ENCODE measurements around the gene SLC25A11.

SLC25A11 gene

GRCh38 chr17:4965311-4965986 lies 25.6 kb upstream of the SLC25A11 start:
- DNase-seq: no peak

DNA sequence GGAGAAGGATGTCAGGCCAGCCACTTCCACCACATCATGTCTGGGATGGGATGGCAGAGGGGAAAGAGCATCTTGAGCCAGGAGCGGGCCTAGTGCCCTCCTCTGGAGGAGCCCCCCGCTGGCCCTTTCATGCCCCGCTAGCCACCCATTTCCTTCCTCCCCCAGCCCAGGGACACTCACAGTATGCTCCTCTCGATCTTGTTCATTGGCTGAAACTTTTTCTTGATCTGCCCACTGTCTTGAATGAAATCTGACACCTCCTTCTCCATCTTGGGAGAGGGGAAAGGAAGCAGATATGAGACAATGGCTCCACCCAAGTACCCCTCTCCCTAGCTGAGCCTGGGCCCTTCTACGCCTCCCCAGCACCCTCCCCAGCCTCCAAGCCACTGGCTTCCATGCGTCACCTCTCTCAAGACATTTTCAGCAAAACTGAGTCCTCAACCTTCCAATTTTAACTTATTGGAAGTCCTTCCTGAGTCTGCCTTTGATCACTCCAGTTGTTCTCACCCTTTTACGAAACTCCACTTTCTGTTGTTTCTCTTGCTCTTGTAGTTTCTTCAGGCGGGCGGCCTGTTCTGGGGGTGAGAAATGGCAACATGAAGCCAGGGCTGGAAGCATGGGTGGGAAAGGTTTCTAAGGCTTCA lies 20.6 kb upstream of the SLC25A11 start:
- DNase-seq: no peak

DNA sequence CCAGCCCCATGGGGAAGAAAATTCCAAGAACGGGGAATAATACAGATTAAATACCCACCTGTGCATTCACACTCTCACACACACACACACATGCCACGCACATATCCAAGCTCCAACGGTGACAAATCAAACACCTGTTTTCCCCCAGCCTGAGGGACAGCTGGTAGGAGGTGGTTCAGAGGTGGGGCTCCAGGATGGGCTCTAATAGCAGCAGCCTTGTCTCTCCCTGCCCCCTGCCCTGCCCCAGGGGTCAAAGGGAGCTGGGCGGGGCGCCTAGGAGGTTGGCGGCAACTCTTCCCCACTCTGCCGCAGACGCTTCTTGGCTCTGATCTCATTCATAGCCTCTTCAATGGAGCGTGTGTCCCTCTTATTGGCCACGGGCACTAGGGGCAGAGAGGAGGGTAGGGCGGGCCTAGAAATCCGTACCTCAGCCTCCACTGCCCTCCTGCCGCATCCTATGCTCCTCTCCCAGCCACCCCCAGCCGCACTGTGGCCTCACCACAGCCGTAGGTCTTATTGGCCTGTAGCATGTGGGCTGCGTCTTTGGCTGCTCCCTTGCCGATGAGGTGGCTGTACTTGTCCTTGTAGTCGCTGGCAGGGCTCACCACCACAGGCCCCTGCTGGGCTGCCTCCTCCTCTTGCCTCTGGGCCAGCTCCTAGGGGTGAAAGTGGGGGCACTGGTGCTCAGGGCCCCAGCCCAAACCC lies 19.6 kb upstream of the SLC25A11 start:
- no peak for DNase-seq

DNA sequence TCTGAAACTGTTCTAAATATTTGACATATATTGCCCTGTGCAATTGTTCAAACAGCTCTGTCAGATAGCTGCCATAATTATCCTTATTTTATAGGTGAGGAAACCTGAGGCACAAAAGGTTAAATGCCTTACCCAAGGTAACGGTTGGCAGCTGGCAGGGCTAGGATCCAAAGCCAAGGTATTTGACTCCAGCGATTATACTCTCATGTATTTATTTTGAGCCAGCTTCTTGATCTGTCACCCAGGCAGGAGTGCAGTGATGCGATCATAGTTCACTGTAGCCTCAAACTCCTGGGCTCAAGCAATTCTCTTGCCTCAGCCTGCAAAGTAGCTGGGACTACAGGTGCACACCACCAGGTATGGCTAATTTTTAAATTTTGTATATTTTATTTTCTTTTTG lies 18.3 kb upstream of the SLC25A11 start:
- DNase-seq: no peak

GRCh38 chr17:4956493-4957061 lies 16.7 kb upstream of the SLC25A11 start:
- DNase-seq: peak; percentile 40

- no peak for DNase-seq
Observed at GRCh38 chr17:4955091-4955490, 15.2 kb upstream of the SLC25A11 start.

DNA sequence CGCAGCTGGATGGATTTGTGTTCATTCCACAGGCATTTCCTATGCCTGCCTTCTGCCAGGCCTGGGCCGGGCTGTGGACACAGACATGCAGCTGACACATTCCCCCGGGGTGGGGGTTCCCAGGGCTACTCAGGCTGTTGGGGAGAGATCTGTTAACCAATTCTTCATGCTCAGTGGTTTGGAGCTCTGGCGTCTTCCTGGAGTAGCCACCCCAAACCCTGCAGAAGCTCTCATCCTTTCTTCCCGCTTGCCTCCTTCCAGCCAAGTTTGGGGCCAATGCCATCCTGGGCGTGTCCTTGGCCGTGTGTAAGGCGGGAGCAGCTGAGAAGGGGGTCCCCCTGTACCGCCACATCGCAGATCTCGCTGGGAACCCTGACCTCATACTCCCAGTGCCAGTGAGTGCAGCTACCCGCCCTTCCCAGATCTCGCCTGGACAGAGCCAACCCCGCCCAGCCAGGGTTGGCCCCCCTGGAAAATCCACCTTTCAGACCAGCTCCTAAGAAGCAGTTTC lies 13.7 kb upstream of the SLC25A11 start:
- no peak for DNase-seq

- no peak for DNase-seq
Observed at GRCh38 chr17:4951486-4951885, 11.6 kb upstream of the SLC25A11 start.

- DNase-seq: no peak
Observed at GRCh38 chr17:4950746-4951204, 10.9 kb upstream of the SLC25A11 start, which contains the start of gene ENO3. Gene ENO3, plus strand, starts transcription at chr17:4951119. Its CDS starts 711 bp downstream, at chr17:4951830.

- no peak for DNase-seq
Observed at GRCh38 chr17:4950075-4950745, 10.4 kb upstream of the SLC25A11 start.

DNA sequence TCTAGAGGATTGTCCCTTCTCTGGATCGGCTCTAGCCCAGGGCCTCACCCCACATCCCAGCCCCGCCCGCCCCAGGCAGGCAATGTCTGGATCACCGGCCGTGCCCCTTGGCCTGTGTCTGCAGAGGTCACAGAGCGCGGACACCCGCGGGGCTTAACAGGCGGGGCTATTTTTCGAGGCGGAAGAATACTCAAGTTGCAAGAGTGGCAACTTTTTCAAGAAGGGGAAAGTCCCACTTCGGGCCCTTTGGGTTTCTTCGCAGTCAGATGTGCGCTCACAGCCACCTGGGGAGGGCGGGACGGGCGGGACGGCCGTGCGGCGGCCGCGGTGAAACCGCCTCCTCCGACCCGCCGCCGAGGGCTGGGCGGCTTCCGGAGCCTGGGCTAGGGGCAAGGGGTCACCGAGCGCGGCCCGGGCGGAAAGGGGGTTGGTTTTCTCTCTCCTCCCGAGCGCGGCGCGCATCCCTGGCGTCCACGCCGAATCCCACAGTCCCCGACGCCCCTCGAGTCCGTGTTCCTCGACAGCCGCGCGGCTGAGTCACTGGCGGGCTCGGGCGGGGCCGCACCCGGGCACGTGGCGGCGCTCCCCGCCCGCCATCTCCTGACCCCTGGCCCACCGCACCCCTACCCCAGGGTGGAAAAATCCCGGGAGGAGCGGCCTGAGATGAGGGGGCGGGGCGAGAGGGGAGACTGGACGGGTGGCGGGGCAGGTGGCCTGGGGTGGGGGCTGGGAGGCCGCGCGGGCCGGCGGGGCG lies 9.7 kb upstream of the SLC25A11 start:
- peak; percentile 91 for DNase-seq

DNA sequence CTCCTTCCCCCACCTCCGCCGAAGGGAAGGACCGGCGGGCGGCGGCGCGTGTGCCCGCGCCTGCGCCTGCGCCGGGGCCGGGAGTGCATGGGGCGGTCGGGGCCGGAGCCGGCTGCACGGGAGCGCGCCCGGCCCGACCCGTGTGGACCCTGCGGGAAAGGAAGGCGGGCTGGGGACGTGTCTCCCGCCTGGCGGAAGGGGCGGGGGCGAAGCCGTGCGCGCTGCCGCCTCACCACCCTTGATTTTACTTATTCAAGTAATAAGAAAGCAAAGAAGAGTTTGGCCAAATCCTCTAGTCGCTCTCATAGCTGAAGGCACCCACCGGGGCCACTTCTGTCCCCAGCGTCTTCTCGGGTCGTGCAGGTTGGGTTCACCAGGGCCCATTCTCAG lies 9.1 kb upstream of the SLC25A11 start:
- DNase-seq: peak; percentile 80

- peak; percentile 96 for DNase-seq
Observed at GRCh38 chr17:4948166-4948930, 8.5 kb upstream of the SLC25A11 start, which contains the start of gene PFN1. Gene PFN1, minus strand, starts transcription at chr17:4948530. Its CDS starts 136 bp downstream, at chr17:4948394.

DNA sequence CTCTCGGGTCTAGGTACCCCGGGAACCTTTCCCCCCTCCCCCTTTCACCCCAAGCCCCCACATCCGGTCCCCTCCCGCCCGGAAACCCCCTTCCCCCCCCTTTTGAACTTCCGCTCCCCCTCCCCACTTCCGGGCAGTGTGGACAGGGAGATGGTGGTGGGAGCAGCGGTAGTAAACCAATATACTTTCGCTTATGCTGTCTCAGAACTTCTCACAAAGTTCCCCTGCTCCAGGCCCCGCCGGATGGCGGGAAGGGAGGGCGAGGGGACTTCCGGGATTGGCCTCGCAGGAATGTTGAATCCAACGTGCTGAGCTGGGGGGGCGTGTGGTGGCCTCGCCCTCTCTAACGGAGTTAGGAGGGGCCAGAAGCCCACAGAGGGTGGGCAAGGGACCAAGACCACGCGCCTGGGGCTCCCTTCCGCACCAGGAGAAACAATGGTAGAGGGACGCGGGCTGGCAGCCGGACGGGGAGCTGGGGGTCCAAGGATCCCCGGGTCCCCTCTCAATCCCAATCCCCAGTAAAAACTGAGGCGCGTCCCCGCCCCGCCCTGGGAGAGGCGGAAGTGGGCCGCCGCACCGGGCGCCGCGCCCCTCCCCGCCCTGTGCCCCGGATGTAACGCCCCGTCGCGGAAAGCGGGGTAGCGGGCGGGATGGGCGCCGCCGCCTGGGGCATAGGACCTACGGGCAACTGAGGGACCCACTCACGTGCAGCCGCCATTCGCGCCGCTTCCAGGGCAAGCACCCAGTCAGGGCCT lies 7.7 kb upstream of the SLC25A11 start:
- DNase-seq: peak; percentile 55

DNA sequence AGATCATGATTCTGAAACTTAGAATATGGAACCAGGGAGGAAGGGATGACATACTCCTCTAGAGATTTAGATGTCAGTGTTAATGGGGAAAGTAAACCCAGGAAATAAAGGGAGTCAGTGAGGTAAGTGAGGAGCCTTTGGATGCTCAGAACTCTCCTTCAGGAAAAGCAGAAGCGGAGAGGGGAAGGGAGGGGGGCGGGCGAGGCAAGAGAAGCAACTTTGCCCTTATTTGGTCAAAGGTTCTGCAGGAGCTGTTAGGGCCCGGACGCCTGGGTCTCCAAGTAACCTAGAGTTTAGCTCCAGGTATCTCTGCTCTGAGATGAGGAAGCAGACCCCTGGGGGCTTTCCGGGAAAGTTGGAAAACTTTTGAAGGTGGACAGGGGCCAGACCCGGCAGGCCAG lies 7.2 kb upstream of the SLC25A11 start:
- no peak for DNase-seq

- no peak for DNase-seq
Observed at GRCh38 chr17:4946312-4946976, 6.6 kb upstream of the SLC25A11 start.

DNA sequence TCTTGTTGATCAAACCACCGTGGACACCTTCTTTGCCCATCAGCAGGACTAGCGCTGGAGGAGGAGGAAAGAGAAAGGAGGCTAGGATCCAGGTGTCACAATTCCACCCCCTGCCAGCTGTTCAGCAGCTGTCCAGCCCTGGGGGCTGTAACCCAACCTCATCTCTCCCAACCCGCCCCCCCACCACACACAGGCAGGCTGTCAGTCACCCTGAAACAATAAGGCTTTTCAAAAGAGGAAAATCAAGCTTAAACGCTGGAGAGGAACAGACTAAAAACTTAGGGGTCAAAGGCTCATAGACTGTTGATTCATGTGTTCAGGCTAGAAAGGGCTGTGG lies 6.1 kb upstream of the SLC25A11 start:
- no peak for DNase-seq

DNA sequence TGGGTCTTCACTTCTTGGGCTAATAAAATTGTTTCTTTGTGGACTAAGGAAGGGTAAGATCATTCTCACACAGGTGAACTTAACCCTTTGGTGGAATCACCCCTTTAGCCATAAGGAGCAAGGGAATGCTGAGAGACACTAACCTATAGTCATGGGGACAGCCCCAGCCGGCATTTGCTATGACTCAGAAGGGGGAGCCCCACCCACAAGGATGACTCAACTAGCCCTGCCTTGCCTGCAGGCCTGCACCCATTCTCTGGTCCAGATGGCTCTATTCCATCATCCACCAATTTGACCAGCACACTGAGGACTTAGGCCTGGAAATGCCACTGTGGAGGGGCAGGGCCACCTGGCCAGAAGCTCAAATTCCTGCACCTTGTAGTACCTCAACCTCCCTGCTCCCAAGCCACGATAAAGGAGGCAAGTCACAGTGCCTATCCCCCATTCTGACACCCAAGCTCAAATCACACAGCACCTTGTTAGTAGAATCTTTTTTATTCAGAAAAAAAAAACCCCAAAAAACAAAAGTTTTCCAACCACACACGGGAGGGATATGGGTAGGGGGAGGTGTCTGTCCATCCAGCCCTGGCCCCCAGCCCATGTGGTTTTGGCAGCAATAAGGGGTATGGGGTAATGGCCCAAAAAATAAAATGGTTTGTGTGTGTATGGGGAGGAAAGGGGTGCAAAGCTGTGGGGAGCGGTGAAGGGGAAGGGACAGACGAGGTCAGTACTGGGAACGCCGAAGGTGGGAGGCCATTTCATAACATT lies 5.5 kb upstream of the SLC25A11 start:
- peak; percentile 88 for DNase-seq

- DNase-seq: no peak
Observed at GRCh38 chr17:4944554-4945175, 4.8 kb upstream of the SLC25A11 start.

All from CD4-positive, alpha-beta T cell treated with Interleukin-4 for 4 hours (primary cell).